Left ventricle myocardium superior (tissue), 1 donor: Measurements from ENCODE around the gene PIK3C2A. TPM values are rescaled to one million over a fixed set of nuclear protein-coding genes. Genes with fewer than 3 reads are reported as not detected.
A peak's percentile ranks its signal among the peaks of the same experiment; 100 is the strongest.

Experiments used
- ATAC-seq: fragments of 200-7000 bp; cut with Tn5 transposase; one replicate; pipeline ENCODE4 v1.9.1; 2020; ENCODE audit warnings: mild to moderate bottlenecking, moderate library complexity
- DNase-seq: peaks from one replicate; pipeline ENCODE4 v3.0.0-alpha.2; 2020
- intact Hi-C: fragments of 100-400 bp; cut with micrococcal nuclease; formaldehyde crosslinking; loops from one replicate; pipeline ENCODE4 v1.11.0; 2022
- total RNA-seq: library from RNA; stranded (reverse); fragmentation: NEBNext Ultra II Directional; extraction: Animal tissue kit (Norgen Biotek cat#: 25700); gene quantifications from one replicate; pipeline ENCODE4 v1.2.1, GENCODE V29; 2021
- donor health status: DM: no; HTN: yes; CAD: no; lungs with severe emphysema.

Gene PIK3C2A
- total RNA-seq, 1 donor from 2014 or later, result 32.9 TPM

DNA sequence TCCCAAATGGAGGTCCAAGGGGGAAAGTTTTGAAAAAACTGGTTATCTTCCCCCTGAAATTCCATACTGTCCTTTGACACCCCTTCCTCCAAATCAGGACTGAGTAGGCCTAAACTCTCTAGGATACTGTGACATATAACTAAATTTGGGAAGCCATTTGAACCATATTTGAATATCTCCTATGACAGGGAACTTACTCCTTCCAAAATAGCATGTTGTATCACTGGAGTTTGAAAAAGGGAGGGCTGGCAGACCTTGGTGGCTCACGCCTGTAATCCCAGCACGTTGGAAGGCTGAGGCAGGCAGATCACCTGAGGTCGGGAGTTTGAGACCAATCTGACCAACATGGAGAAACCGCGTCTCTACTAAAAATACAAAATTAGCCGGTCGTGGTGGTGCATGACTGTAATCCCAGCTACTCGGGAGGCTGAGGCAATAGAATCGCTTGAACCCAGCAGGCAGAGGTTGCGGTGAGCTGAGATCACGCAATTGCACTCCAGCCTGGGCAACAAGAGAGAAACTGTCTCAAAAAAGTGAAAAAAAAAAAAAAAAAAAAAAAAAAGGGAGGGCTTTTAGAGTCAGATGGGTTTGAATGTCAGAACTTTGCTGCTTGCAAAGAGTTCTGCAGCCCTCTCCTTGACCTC lies 42.4 kb downstream of the PIK3C2A start:
- ATAC-seq (peak; percentile 40), DNase-seq (no peak)
- intact Hi-C loops, result no loop called here

DNA sequence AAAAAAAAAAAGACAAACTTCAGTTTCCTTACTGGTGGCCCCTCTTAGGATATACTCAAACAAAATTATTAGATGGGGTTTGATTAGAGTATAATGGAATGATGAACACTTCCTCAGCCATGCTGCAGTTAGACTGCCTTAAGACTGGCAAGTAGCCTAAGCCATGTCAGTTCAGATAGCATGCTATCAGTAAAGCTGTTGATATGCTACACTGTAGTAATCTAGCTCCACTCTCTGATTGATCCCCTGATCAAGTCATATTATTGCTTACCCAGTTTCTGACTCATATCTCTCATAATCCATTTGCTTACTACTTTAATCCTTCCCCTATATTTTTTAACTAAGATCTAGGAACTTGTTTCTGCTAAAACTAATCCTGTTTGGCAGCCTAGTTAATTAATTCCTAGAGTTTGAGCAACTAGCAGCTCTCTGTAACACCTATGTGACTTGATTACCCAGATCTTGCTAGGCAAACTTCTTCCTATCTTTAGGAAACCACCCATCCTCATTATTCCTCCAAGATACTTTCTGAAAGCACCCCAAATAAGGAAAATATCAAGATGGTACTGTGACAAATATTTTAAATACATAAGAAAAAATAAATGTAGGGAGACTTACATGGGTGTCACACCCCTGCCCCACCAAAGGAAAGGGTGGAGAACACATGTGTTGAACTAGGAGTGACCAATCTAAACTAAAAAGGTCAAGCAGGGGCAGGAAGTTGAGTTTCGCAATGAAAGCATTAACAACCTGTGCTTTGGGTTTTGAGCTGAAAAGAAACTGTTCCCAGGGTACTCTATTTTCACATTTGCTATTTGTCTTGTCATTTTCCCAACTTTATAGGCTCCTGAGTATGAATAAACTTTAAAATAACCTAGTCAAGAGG lies 43.2 kb downstream of the PIK3C2A start:
- DNase-seq, result no peak
- intact Hi-C loops, result no loop called here
- peak; percentile 68 for ATAC-seq

DNA sequence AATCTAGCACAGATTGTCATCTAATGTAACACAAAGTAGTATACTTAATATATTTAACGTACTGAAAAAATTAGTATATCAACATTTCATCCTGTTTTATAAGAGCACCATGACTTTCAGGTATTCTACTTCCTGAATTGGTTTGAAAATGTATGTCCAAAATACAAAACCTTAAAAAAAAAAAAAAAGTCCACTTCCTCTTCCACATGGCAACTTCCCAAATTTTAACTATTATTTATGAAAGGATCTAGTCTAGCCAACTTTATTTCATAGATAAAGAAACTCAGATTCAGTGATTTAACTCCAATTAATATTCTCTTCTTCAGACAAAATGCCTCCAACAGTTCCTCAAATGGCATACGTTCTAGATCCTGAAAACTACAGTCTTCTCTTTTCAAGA lies 44.0 kb downstream of the PIK3C2A start:
- ATAC-seq (no peak), DNase-seq (no peak)
- intact Hi-C loops, result no loop called here

DNA sequence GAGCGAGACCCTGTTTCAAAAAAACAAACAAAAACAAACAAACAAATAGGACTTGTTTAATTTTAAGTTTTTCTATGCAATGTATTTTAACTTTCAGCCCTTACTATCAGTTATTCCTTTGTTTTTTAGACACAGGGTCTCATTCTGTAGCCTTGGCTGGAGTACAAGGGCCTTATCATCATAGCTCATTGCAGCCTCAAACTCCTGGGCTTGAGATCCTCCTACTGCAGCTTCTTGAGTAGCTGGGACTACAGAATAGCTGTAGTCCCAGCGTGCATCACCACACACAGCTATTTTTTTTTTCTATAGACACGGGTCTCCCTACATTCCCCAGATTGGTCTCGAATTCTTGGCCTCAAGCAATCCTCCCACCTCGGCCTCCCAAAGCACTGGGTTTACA lies 44.5 kb downstream of the PIK3C2A start:
- intact Hi-C loops, result no loop called here
- ATAC-seq, result no peak
- no peak for DNase-seq

DNA sequence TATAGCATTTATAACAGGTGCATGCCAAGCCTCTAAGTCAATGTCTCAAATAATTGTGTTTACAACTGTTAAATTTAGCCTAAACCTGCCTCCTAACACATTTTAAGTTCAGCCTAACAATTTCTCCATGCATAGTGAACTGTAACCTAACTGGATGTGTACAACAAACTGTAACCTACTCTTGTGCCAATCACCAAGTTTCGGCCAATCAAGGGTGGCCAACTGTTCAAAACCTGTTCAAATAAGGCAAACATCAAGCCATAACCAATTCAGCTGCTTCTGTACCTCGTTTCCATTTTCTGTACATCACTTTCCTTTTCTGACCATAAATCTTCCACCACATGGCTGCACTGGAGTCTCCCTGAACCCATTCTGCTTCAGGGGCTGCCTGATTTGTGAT lies 45.4 kb downstream of the PIK3C2A start:
- intact Hi-C loops, result no loop called here
- no peak for ATAC-seq

DNA sequence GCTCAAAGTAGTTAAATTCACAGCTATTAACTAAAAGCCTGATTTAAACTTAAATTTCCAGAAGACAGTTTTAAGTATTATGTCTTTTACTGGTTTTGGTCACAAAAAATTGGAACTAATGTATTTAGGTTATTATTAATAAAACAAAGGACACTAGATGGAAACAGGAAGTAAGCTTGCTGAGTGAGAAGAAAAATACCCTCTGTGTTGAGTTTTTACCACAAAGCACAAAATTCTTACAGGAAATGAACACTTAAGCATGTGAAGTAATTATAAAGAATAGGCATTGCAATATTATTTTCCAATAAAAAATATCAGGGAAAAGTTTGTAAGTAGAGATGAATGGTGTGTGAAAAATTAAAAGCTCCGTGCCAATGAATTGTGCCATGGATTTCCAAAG lies 46.3 kb downstream of the PIK3C2A start:
- DNase-seq, result no peak
- intact Hi-C loops, result no loop called here
- no peak for ATAC-seq

More for the DNA sequence above, 45.4 kb downstream of the PIK3C2A start:
- no peak for DNase-seq

DNA sequence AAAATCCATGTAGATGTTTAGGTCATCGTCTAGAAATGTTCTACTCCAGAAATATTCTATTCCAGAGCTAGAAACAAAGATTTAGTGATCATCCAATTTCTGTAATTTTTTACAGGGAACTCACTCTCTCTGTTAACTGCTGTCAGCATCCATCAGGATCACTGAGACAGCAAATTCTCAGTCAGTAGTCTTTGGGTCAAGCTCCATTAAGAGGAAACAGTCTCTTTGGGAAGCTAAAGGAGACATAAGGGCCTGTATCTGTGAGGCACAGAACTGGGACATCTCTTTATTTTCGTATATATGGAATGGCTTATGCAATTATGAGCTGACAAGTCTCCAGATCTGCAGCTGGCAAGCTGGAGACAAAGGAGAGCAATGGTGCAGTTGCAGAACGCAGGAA lies 48.3 kb downstream of the PIK3C2A start:
- no peak for DNase-seq
- peak; percentile 30 for ATAC-seq
- intact Hi-C loops, result no loop called here

Other genes with a start within 250 kb of the PIK3C2A start
- gene PLEKHA7, start 193.6 kb downstream of the PIK3C2A start, total RNA-seq, result 19.2 TPM
- 789 TPM for gene RPS13, start 130.3 kb downstream of the PIK3C2A start, total RNA-seq
- gene NUCB2, start 68.8 kb upstream of the PIK3C2A start, total RNA-seq, result 116 TPM
- 0.55 TPM for gene NCR3LG1, start 143.8 kb upstream of the PIK3C2A start, total RNA-seq
- 29.2 TPM for gene KCNJ11, start 180.7 kb upstream of the PIK3C2A start, total RNA-seq